Measurements from ENCODE around the gene SMIM13. TPM values are rescaled to one million over a fixed set of nuclear protein-coding genes. Genes with fewer than 3 reads are reported as not detected.
A peak's percentile ranks its signal among the peaks of the same experiment; 100 is the strongest.

The SMIM13 gene
- total RNA-seq, 2 donors from 2014 or later, result 7.5 to 8.4 TPM

- no peak for TF ChIP-seq CTCF (IDR thresholded peaks at IDR 0.05)
- no peak for ATAC-seq (ENCODE audit: insufficient number of reproducible peaks, low FRiP score, low read depth)
- Histone ChIP-seq H3K4me1 (ENCODE audit: control insufficient read depth in 1 of 2, low read depth in 2 of 2) (peaks cover 2 to 19% of the 10 kb centered on the region in 2 donors), H3K27ac (no peak overlapping the region), H3K9me3 (no peaks in the 10 kb centered on the region), H3K36me3 (no peaks in the 10 kb centered on the region), H3K27me3 (replicated peaks; ENCODE audit: insufficient read depth) (no peaks in the 10 kb centered on the region), H3K4me3 (no peak overlapping the region)
- DNase-seq (ENCODE audit: low spot score), result no peak
These were observed 28.2 kb downstream of the SMIM13 start for GRCh38 chr6:11121851-11122250.

GRCh38 chr6:11122380-11122779 is 28.7 kb downstream of the SMIM13 start:
- ATAC-seq (ENCODE audit: insufficient number of reproducible peaks, low FRiP score, low read depth) (no peak), DNase-seq (ENCODE audit: low spot score) (no peak)
- Histone ChIP-seq H3K4me3 (no peak overlapping the region), H3K27me3 (replicated peaks; ENCODE audit: insufficient read depth) (no peaks in the 10 kb centered on the region), H3K4me1 (ENCODE audit: control insufficient read depth in 1 of 2, low read depth in 2 of 2) (peaks cover 2 to 24% of the 10 kb centered on the region in 2 donors), H3K36me3 (no peaks in the 10 kb centered on the region), H3K9me3 (no peaks in the 10 kb centered on the region), H3K27ac (no peak overlapping the region)
- TF ChIP-seq CTCF (IDR thresholded peaks at IDR 0.05), result no peak

GRCh38 chr6:11123978-11124377 is 30.3 kb downstream of the SMIM13 start:
- peaks cover 2 to 25% of the 10 kb centered on the region in 2 donors for H3K4me1 ChIP-seq (ENCODE audit: control insufficient read depth in 1 of 2, low read depth in 2 of 2)
- H3K27me3 ChIP-seq (replicated peaks; ENCODE audit: insufficient read depth), result no peaks in the 10 kb centered on the region
- H3K36me3 ChIP-seq, result no peaks in the 10 kb centered on the region
- no peak overlapping the region for H3K27ac ChIP-seq
- no peaks in the 10 kb centered on the region for H3K9me3 ChIP-seq
- H3K4me3 ChIP-seq, result no peak overlapping the region
- ATAC-seq (ENCODE audit: insufficient number of reproducible peaks, low FRiP score, low read depth) (no peak), DNase-seq (ENCODE audit: low spot score) (no peak)
- TF ChIP-seq CTCF (IDR thresholded peaks at IDR 0.05), result peak; percentile 23

GRCh38 chr6:11126876-11127275 is 33.2 kb downstream of the SMIM13 start:
- Histone ChIP-seq H3K27me3 (replicated peaks; ENCODE audit: insufficient read depth) (no peaks in the 10 kb centered on the region), H3K27ac (no peak overlapping the region), H3K36me3 (no peaks in the 10 kb centered on the region), H3K4me3 (no peak overlapping the region), H3K9me3 (no peaks in the 10 kb centered on the region), H3K4me1 (ENCODE audit: control insufficient read depth in 1 of 2, low read depth in 2 of 2) (peaks cover 10 to 19% of the 10 kb centered on the region in 2 donors)
- DNase-seq (ENCODE audit: low spot score), result no peak
- no peak for TF ChIP-seq CTCF (IDR thresholded peaks at IDR 0.05)
- no peak for ATAC-seq (ENCODE audit: insufficient number of reproducible peaks, low FRiP score, low read depth)

GRCh38 chr6:11128608-11129007 is 35.0 kb downstream of the SMIM13 start:
- Histone ChIP-seq H3K36me3 (no peaks in the 10 kb centered on the region), H3K4me3 (no peak overlapping the region), H3K27me3 (replicated peaks; ENCODE audit: insufficient read depth) (no peaks in the 10 kb centered on the region), H3K4me1 (ENCODE audit: control insufficient read depth in 1 of 2, low read depth in 2 of 2) (peaks cover 10 to 13% of the 10 kb centered on the region in 2 donors), H3K9me3 (no peaks in the 10 kb centered on the region), H3K27ac (no peak overlapping the region)
- DNase-seq (ENCODE audit: low spot score), result no peak
- ATAC-seq (ENCODE audit: insufficient number of reproducible peaks, low FRiP score, low read depth), result no peak
- no peak for TF ChIP-seq CTCF (IDR thresholded peaks at IDR 0.05)
